NCI-H2081 (cell line): ENCODE results near the gene B4GALT4.
"Not testable (repeated sequence)": the region's sequence is repeated elsewhere in the genome, so short reads cannot be mapped to it uniquely, and the experiment has no call there.

Experiments
- DNase-seq, 2 experiments: peaks; one replicate each; lab custom pipeline; 2025; lab: John Stamatoyannopoulos, UW

B4GALT4 gene

GRCh38 chr3:119240591-119241434, at the start of gene B4GALT4:
Gene B4GALT4, minus strand, starts transcription at chr3:119240878. Its CDS starts 10,779 bp downstream, at chr3:119230099.
- DNase-seq, result peak; percentile 80 to 91

- DNase-seq, result no peak
Observed at GRCh38 chr3:119289404-119289770, 48.7 kb upstream of the B4GALT4 start.

- no peak for DNase-seq
Observed at GRCh38 chr3:119288669-119289403, 48.2 kb upstream of the B4GALT4 start.

GRCh38 chr3:119279584-119280243, 39.0 kb upstream of the B4GALT4 start:
- no peak for DNase-seq

- peak; percentile 34 to 52 for DNase-seq
Observed at GRCh38 chr3:119279101-119279554, 38.5 kb upstream of the B4GALT4 start.

GRCh38 chr3:119276680-119277079, 36.0 kb upstream of the B4GALT4 start:
- no peak for DNase-seq

- DNase-seq, result not testable (repeated sequence)
Observed at GRCh38 chr3:119270212-119270611, 29.5 kb upstream of the B4GALT4 start.

- DNase-seq, result no peak
Observed at GRCh38 chr3:119261055-119261454, 20.4 kb upstream of the B4GALT4 start.

GRCh38 chr3:119259821-119260220, 19.1 kb upstream of the B4GALT4 start:
- DNase-seq, result no peak

GRCh38 chr3:119258915-119259314, 18.2 kb upstream of the B4GALT4 start:
- DNase-seq, result no peak

- DNase-seq, result no peak
Observed at GRCh38 chr3:119257654-119258410, 17.2 kb upstream of the B4GALT4 start.

- DNase-seq, result no peak
Observed at GRCh38 chr3:119257111-119257510, 16.4 kb upstream of the B4GALT4 start.

- no peak for DNase-seq
Observed at GRCh38 chr3:119255214-119255613, 14.5 kb upstream of the B4GALT4 start.

GRCh38 chr3:119245778-119246177, 5.1 kb upstream of the B4GALT4 start:
- DNase-seq, result no peak

GRCh38 chr3:119243712-119244111, 3.0 kb upstream of the B4GALT4 start:
- DNase-seq, result no peak

- DNase-seq, result not testable (repeated sequence)
Observed at GRCh38 chr3:119243058-119243529, 2.4 kb upstream of the B4GALT4 start.

GRCh38 chr3:119242387-119243057, 1.8 kb upstream of the B4GALT4 start:
- not testable (repeated sequence) for DNase-seq

GRCh38 chr3:119240101-119240590, 532 bp downstream of the B4GALT4 start:
- DNase-seq, result no peak

- DNase-seq, result no peak
Observed at GRCh38 chr3:119239206-119239820, 1.4 kb downstream of the B4GALT4 start.

GRCh38 chr3:119238363-119238762, 2.3 kb downstream of the B4GALT4 start:
- no peak for DNase-seq
